ENCODE results near the gene ROR2.

DNA sequence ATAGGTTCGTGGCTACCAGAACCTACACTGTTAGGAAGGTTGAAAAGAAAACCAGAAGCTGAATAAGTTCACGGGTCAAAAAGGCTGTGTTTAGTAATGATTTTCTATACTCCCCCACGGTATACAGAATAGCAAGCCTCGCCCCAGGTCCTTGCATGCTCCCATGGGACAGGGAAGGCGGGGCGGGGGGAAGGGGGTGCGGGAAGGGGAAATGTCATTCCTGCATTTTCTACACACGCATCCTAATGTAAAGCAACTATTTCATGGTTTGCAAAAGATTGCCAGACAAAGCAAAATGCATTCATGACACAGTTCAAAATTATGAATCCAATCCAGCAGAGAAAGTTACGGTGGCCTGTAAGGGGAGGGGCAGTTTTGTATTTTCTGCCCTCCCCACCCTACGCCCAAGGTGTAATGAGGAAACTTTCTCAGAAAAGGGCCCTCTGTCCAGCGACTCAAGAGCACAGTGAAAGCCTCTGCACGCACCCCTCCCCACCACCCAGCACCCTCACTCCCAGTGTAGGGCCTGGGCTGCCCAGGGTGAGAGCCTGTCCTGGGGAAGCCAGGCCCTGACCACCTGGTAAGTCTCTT, 105.2 kb downstream of the ROR2 start:
- TF ChIP-seq, protein P1, sequence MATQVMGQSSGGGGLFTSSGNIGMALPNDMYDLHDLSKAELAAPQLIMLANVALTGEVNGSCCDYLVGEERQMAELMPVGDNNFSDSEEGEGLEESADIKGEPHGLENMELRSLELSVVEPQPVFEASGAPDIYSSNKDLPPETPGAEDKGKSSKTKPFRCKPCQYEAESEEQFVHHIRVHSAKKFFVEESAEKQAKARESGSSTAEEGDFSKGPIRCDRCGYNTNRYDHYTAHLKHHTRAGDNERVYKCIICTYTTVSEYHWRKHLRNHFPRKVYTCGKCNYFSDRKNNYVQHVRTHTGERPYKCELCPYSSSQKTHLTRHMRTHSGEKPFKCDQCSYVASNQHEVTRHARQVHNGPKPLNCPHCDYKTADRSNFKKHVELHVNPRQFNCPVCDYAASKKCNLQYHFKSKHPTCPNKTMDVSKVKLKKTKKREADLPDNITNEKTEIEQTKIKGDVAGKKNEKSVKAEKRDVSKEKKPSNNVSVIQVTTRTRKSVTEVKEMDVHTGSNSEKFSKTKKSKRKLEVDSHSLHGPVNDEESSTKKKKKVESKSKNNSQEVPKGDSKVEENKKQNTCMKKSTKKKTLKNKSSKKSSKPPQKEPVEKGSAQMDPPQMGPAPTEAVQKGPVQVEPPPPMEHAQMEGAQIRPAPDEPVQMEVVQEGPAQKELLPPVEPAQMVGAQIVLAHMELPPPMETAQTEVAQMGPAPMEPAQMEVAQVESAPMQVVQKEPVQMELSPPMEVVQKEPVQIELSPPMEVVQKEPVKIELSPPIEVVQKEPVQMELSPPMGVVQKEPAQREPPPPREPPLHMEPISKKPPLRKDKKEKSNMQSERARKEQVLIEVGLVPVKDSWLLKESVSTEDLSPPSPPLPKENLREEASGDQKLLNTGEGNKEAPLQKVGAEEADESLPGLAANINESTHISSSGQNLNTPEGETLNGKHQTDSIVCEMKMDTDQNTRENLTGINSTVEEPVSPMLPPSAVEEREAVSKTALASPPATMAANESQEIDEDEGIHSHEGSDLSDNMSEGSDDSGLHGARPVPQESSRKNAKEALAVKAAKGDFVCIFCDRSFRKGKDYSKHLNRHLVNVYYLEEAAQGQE (IDR thresholded peaks at IDR 0.05; ENCODE audit: insufficient read depth in 1 of 2, low read depth in 2 of 2, low read length in 1 of 2): no peak
- TF ChIP-seq, protein P2, sequence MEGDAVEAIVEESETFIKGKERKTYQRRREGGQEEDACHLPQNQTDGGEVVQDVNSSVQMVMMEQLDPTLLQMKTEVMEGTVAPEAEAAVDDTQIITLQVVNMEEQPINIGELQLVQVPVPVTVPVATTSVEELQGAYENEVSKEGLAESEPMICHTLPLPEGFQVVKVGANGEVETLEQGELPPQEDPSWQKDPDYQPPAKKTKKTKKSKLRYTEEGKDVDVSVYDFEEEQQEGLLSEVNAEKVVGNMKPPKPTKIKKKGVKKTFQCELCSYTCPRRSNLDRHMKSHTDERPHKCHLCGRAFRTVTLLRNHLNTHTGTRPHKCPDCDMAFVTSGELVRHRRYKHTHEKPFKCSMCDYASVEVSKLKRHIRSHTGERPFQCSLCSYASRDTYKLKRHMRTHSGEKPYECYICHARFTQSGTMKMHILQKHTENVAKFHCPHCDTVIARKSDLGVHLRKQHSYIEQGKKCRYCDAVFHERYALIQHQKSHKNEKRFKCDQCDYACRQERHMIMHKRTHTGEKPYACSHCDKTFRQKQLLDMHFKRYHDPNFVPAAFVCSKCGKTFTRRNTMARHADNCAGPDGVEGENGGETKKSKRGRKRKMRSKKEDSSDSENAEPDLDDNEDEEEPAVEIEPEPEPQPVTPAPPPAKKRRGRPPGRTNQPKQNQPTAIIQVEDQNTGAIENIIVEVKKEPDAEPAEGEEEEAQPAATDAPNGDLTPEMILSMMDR (IDR thresholded peaks at IDR 0.05): no peak
- TF ChIP-seq TCF7L2 (IDR thresholded peaks at IDR 0.05; ENCODE audit: low read depth, low read length): no peak
- no peak for TF ChIP-seq POLR2AphosphoS5 (IDR thresholded peaks at IDR 0.05; ENCODE audit: low read depth, low read length)
- no peak for TF ChIP-seq SIN3A (IDR thresholded peaks at IDR 0.05; ENCODE audit: borderline replicate concordance, insufficient read depth, low read depth, low read length)

All from Panc1 (cell line).